HG02884 (cell line): ENCODE measurements around the gene EFNB1.
"Not testable (repeated sequence)": the region's sequence is repeated elsewhere in the genome, so short reads cannot be mapped to it uniquely, and the experiment has no call there.

ENCODE experiments used
- ATAC-seq: cut with Tn5 transposase; IDR thresholded peaks from one replicate; pipeline ENCODE4 v1.9.1; 2021; ENCODE audit warnings: mild to moderate bottlenecking, moderate library complexity; ENCODE audit not compliant: unreplicated experiment

EFNB1 gene

GRCh38 chrX:68828740-68829581 is at the start of gene EFNB1:
Gene EFNB1 (plus strand): TSS chrX:68829021. CDS start chrX:68829777, 756 bp downstream.
- peak; percentile 95 for ATAC-seq

GRCh38 chrX:68781295-68781694 is 47.5 kb upstream of the EFNB1 start:
- ATAC-seq = not testable (repeated sequence)

- no peak for ATAC-seq
Measured at GRCh38 chrX:68784816-68785215, 44.0 kb upstream of the EFNB1 start.

GRCh38 chrX:68786581-68786980 is 42.2 kb upstream of the EFNB1 start:
- ATAC-seq = not testable (repeated sequence)

GRCh38 chrX:68789966-68790365 is 38.9 kb upstream of the EFNB1 start:
- ATAC-seq = no peak

- no peak for ATAC-seq
Measured at GRCh38 chrX:68792083-68792482, 36.7 kb upstream of the EFNB1 start.

GRCh38 chrX:68794461-68794860 is 34.4 kb upstream of the EFNB1 start:
- no peak for ATAC-seq

- no peak for ATAC-seq
Measured at GRCh38 chrX:68795741-68796140, 33.1 kb upstream of the EFNB1 start.

- not testable (repeated sequence) for ATAC-seq
Measured at GRCh38 chrX:68798400-68798799, 30.4 kb upstream of the EFNB1 start.

- no peak for ATAC-seq
Measured at GRCh38 chrX:68801737-68802290, 27.0 kb upstream of the EFNB1 start.

- ATAC-seq = no peak
Measured at GRCh38 chrX:68807818-68808217, 21.0 kb upstream of the EFNB1 start.

- ATAC-seq = no peak
Measured at GRCh38 chrX:68808686-68809357, 20.0 kb upstream of the EFNB1 start.

GRCh38 chrX:68820476-68821110 is 8.2 kb upstream of the EFNB1 start:
- no peak for ATAC-seq

GRCh38 chrX:68821616-68822015 is 7.2 kb upstream of the EFNB1 start:
- ATAC-seq = no peak

GRCh38 chrX:68822641-68823410 is 6.0 kb upstream of the EFNB1 start:
- no peak for ATAC-seq

GRCh38 chrX:68823413-68824151 is 5.2 kb upstream of the EFNB1 start:
- ATAC-seq = no peak

- ATAC-seq = no peak
Measured at GRCh38 chrX:68824152-68824433, 4.7 kb upstream of the EFNB1 start.

- no peak for ATAC-seq
Measured at GRCh38 chrX:68824565-68825125, 4.2 kb upstream of the EFNB1 start.

GRCh38 chrX:68826113-68826980 is 2.5 kb upstream of the EFNB1 start:
- ATAC-seq = no peak
